RPMI7951 (cell line): ENCODE results near the gene ADGRG6. TPM values are rescaled to one million over a fixed set of nuclear protein-coding genes. Genes with fewer than 3 reads are reported as not detected.

Experiments
- DNase-seq: peaks from one replicate; pipeline ENCODE4 v3.0.0-alpha.2; 2012; ENCODE audit warnings: low read depth
- total RNA-seq: library from RNA; depleted of rRNA; stranded (reverse); fragments of >200 nt; shearing (Covaris generic); gene quantifications from 2 replicates; pipeline ENCODE4 v1.2.3, GENCODE V29; 2014

ADGRG6 gene
- total RNA-seq, 1 experiment from 2014 or later = 3.2 TPM

GRCh38 chr6:142322066-142322465, 20.3 kb downstream of the ADGRG6 start:
- DNase-seq = no peak

GRCh38 chr6:142322504-142323198, 20.8 kb downstream of the ADGRG6 start:
- DNase-seq = no peak

GRCh38 chr6:142323377-142323776, 21.6 kb downstream of the ADGRG6 start:
- no peak for DNase-seq

- DNase-seq = no peak
Measured at GRCh38 chr6:142324111-142324510, 22.3 kb downstream of the ADGRG6 start.

GRCh38 chr6:142325111-142325510, 23.3 kb downstream of the ADGRG6 start:
- DNase-seq = no peak

GRCh38 chr6:142326540-142326939, 24.7 kb downstream of the ADGRG6 start:
- DNase-seq = no peak

- no peak for DNase-seq
Measured at GRCh38 chr6:142328070-142328469, 26.3 kb downstream of the ADGRG6 start.

GRCh38 chr6:142329486-142330113, 27.8 kb downstream of the ADGRG6 start:
- DNase-seq = no peak

GRCh38 chr6:142331075-142331551, 29.3 kb downstream of the ADGRG6 start:
- peak; percentile 45 for DNase-seq

GRCh38 chr6:142331601-142332000, 29.8 kb downstream of the ADGRG6 start:
- DNase-seq = no peak

GRCh38 chr6:142332393-142333098, 30.7 kb downstream of the ADGRG6 start:
- DNase-seq = no peak

GRCh38 chr6:142333431-142333830, 31.6 kb downstream of the ADGRG6 start:
- DNase-seq = no peak

- DNase-seq = no peak
Measured at GRCh38 chr6:142334294-142334693, 32.5 kb downstream of the ADGRG6 start.

- DNase-seq = no peak
Measured at GRCh38 chr6:142335415-142335814, 33.6 kb downstream of the ADGRG6 start.

GRCh38 chr6:142336183-142336582, 34.4 kb downstream of the ADGRG6 start:
- DNase-seq = no peak

- no peak for DNase-seq
Measured at GRCh38 chr6:142336787-142337186, 35.0 kb downstream of the ADGRG6 start.

- no peak for DNase-seq
Measured at GRCh38 chr6:142339113-142339512, 37.3 kb downstream of the ADGRG6 start.

- no peak for DNase-seq
Measured at GRCh38 chr6:142339968-142340658, 38.3 kb downstream of the ADGRG6 start.

- DNase-seq = no peak
Measured at GRCh38 chr6:142341855-142342330, 40.1 kb downstream of the ADGRG6 start.

- no peak for DNase-seq
Measured at GRCh38 chr6:142342986-142343385, 41.2 kb downstream of the ADGRG6 start.

GRCh38 chr6:142343938-142344337, 42.1 kb downstream of the ADGRG6 start:
- DNase-seq = no peak

- no peak for DNase-seq
Measured at GRCh38 chr6:142345261-142345660, 43.5 kb downstream of the ADGRG6 start.
